Stimulated activated CD8-positive, alpha-beta memory T cell treated with anti-CD3 and anti-CD28 coated beads, Interleukin-4, amount 100 ng/mL, for 4 hours (primary cell): ENCODE data around the gene ZYX.
"Not testable (repeated sequence)": the region's sequence is repeated elsewhere in the genome, so short reads cannot be mapped to it uniquely, and the experiment has no call there.

ENCODE experiments used
- DNase-seq, 2 donors: peaks; one replicate each; pipeline ENCODE4 v3.0.0-alpha.2; 2020; ENCODE audit warnings: low read depth in 2 of 2, low spot score in 1 of 2

ZYX gene

DNA sequence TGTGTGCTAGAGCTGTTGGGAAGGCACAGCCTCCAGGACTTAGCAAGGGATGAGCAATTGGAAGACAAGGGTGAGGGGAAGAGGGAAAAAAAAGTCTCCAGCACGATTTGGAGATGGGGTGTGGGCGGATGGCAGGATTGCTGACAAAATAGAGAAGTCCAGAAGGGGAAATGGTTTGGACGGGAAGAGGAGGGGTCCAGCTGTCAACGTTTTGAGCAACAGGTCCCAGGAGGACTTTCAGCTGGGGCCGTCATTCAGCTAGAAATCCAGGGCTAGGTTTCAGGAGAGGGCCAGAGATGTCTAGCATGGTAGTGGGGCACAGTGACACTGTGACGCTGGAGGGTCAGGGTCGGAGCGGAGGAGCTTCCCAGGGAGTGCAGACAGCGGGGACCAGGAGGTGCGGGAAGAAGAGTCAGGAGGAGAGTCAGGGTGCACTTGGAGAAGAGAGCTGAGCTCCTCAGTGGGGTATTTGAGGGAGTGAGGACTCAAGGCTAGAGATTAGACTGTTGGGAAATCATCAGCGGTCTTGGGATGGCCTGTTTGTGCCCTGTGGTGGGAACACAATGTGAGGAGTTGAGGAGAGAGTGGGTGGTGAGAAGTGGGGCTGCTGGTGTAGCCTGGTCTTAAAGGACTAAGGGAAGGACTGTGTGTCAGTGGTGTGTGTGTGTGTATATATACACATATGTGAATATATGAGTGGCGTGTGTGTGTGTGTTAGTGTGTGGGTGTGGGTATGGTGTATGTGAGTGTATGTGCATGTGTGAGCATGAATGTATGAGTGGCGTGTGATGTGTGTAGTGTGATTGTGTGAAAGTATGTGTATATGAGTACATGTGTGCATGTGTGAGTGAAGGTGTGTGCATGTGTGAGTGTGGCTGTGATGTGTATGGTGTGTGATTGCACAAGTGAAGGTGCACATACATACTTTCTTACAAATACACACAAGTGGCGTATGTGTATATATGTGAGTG lies 3.8 kb downstream of the ZYX start:
- DNase-seq: no peak

DNA sequence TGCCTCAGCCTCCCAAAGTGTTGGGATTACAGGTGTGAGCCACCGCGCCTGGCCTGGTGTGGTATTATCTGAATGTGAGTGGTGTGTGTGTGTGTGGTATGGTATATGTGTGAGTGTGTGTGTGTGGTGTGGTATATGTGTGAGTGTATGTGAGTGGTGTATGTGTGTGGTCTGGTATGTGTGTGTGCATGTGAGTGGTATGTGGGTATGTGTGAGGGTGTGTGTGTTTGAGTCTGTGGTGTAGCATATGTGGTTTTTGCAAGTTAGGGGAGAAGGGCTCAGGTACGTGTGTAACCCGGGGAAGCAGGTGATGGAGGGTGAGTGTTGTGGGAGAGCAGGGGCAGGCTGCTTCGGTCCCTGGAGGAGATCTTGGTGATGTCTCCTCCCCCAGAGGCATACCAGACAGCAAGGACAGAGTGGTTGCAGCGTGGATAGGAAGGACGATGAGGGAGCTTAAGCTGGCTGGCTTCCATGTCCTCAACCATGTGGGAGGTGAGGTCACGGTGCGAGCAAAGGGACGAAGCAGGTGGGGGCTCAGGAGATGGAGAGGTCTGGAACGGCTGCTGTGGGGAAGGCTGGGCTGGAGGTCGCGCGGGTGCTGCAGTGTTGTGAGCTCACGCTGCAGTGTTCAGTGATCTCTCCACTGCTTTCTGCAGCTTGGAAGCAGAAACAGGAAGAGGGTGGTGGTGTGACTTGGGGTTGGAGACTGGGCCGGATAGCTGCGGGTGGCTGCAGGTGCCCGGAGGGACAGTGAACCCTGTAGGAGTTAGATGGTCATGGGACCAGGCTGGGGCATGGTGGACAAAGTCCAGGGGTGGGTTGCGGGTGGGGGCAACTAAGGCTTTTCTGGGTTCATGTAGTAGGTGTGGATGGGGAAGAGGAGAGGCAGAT lies 5.0 kb downstream of the ZYX start:
- DNase-seq: no peak

DNA sequence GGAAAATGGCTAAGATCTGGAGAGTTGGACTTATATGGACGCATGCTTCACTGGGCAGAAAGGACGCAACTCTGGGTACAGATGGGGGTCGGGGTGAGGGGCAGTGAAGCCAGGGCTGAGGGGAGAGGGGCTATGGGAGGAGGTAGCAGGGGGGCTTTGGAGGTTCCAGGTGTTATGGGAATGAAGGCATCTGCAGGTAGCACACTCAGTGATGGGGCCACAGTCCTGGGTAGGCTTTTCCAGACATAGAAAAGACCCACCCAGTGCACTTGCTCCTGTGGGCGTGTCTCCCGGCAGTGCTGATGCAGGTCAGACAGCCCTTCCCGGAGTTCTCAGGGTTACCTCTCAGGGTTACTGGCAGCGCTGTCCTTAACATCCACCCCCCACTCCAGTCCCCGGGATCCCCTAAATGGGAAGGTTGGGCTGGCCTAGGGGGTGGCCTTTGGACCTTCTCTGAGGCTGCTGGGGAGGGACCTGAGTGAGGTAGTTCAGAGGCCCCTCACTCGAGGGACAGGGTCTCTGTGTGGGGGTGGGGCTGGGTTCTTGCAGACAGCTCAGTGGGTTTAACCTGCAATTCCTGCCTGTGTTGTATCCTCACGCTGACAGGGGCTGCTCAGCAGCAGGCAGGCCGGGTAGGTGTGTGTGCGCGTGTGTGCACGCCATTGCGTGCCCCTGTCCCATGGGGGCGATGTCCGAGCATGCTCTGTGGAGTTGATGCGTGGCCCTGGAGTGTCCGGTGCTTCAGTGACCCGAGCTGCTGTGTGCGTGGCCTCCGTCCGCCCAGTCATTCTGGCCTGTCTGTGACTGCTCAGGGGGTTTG lies 6.2 kb downstream of the ZYX start:
- no peak for DNase-seq

DNA sequence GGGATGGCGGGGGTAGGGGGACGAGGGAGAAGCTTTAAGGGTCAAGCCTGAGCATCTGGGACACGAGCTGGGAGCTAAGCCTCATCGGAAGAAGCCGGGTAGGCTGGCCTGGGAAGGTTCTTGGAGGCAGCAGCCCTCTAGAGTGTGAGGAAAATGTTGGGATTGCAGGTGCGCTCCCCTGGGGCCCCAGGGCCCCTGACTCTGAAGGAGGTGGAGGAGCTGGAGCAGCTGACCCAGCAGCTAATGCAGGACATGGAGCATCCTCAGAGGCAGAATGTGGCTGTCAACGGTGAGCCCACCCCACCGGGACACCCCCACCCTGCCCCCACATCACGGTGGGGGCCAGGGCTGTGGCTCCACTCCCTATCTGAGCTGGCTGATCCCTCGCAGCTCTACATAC lies 6.9 kb downstream of the ZYX start:
- DNase-seq: no peak

DNA sequence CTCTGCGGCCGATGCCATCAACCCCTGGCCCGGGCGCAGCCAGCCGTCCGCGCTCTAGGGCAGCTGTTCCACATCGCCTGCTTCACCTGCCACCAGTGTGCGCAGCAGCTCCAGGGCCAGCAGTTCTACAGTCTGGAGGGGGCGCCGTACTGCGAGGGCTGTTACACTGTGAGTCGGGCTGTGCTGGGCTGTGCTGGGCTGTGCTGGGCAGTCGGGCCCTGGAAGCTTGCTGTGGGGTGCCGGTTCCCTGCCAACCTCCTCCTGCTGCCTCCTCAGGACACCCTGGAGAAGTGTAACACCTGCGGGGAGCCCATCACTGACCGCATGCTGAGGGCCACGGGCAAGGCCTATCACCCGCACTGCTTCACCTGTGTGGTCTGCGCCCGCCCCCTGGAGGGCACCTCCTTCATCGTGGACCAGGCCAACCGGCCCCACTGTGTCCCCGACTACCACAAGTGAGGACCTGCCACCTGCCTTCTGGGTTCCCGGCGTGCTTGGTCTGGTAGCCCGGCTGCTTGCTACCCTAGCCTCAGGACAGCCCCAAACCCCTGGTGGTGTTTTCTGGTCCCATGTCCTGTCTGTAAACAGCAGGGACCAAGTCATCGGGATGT lies 7.5 kb downstream of the ZYX start:
- DNase-seq: no peak

DNA sequence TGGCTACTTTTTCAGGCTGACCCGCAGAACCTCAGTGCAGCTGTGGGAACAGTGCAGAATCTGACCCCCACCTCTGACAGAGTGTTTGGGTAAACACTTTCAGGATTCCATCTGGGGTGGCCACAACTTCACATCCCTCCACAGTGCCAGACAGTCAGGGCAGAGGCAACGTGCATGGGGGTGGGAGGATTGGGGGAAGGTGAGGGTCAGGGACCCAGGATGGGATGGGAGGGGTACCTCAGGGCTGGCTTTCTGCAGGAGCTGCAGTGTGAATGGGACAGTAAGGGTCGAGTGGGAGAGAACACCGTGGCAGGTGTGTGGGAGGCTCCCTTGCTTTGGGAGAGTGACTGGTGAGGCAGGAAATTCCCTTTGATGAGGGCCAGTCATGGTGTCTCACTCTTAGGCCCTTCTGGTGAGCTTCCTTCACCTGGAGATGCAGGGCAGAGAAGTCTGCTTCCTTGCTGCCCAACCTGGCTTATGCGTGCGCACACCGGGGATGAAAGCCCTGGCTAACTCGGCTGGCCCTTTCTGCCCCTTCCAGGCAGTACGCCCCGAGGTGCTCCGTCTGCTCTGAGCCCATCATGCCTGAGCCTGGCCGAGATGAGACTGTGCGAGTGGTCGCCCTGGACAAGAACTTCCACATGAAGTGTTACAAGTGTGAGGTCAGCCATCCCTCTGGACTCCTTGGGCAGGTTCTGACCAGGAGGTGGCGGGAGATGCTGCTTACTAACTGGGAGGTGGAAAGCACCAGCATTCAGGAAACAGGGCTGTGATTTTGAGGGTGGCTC lies 8.4 kb downstream of the ZYX start:
- no peak for DNase-seq

DNA sequence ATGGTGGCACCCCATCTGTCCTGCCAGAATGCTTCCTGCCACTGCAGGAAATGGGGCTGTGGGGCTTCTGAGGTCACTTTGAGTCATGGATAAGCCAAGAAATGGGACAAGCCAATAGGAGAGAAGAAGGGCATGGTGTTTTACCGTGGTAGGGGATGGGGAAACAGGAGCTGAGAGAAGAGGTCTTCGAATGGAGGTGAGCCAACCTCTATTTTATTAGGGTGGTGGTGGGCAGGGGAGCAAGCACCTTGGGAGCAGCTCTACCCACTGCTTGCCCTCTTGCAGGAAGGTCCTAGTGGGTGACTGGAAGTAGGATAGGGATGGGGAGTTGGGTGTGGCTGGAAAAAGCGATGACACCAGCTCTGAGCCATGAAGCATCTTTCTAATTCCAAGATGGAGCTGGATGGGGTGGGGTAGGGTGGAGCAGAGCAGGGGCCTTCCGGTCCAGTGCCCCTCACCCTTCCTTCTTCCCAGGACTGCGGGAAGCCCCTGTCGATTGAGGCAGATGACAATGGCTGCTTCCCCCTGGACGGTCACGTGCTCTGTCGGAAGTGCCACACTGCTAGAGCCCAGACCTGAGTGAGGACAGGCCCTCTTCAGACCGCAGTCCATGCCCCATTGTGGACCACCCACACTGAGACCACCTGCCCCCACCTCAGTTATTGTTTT lies 9.1 kb downstream of the ZYX start:
- DNase-seq: no peak

DNA sequence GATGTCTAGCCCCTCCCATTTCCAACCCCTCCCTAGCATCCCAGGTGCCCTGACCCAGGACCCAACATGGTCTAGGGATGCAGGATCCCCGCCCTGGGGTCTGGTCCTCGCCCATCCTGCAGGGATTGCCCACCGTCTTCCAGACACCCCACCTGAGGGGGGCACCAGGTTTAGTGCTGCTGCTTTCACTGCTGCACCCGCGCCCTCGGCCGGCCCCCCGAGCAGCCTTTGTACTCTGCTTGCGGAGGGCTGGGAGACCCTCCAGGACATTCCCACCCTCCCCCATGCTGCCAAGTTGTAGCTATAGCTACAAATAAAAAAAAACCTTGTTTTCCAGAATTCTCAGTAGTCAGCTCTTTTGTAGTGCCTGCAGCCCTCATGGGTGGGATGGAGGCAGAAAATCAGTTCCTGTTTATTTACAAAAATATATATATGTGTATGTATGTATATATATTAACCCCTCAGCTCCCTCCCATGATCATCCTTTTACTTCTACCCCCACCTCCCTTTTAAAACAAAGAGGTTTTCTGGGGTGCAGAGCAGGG lies 9.7 kb downstream of the ZYX start:
- DNase-seq: no peak

DNA sequence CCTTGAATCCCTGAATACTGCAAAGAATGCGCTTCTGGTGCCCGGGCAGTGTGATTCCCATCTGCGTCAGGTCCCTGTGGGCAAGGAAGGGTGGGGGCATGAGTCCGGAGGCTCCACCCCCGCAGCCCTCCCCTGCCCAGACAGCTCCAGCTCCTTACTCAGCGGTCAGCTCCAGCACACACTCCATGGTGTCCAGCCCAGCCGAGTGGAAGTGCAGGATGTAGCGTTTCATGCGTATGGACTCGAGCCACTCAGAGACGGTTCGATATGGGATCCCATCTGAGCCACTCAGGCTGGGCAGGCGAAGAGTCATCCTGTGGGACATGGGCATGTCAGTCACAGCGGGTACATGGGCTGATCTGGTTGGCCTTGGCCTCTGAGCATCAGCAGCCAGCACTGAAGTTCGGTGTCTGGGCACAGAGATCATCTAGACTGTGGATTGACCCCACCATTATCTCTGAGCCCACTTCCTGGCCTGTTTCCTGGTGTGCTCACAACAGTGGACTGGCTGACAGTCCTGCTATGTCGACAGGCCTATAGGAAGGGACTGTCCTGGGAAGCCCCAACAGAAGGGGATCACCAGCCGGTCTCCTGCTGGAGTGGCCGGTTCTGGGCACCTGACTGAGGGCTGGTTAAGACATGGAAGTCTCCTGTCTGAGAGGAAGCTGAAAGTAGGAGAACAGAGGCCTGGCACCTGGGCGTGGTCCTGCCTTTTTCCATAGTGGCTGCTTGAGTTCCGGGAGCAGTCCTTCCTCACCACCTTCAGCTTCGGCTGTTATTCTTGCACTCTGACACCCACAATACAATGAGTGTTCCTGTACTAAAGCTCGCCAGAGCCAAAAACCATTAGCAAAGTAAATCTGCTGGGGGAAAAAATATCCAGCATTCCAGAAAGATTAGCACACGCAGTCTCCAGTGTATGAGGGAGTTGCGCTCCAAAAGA lies 10.6 kb downstream of the ZYX start:
- no peak for DNase-seq

DNA sequence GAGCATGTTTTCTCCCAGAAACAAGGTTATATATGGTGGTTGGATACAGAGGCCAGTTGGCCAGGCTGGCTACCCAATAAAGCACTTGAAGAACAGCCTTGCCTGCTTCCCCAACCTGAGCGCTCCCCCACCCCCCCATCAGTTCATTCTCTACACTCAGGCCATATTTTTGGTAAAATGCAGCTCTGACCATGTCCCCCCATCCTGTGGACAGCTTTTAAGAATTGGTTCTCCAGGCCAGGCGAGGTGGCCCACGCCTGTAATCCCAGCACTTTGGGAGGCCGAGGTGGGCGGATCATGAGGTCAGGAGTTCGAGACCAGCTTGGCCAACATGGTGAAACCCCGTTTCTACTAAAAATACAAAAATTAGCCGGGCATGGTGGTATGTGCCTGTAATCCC lies 11.3 kb downstream of the ZYX start:
- DNase-seq: not testable (repeated sequence)

DNA sequence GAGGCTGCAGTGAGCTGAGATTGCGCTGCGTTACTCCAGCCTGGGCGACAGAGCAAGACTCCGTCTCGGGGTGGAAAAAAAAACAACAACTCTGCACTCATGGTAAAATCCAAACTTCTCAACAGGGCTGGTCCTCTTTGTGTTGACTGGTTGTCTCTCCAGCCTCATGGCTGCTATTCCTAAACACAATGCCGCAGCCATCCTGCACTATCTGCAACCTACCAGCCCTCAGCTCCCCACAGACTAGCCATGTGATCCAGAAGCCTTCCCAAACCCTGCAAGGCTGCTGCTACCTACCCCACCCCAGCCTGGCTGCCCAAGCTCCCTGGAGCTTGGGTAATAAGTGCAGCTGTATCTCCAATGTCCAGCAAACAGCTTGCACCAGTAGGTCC lies 11.7 kb downstream of the ZYX start:
- DNase-seq: no peak

DNA sequence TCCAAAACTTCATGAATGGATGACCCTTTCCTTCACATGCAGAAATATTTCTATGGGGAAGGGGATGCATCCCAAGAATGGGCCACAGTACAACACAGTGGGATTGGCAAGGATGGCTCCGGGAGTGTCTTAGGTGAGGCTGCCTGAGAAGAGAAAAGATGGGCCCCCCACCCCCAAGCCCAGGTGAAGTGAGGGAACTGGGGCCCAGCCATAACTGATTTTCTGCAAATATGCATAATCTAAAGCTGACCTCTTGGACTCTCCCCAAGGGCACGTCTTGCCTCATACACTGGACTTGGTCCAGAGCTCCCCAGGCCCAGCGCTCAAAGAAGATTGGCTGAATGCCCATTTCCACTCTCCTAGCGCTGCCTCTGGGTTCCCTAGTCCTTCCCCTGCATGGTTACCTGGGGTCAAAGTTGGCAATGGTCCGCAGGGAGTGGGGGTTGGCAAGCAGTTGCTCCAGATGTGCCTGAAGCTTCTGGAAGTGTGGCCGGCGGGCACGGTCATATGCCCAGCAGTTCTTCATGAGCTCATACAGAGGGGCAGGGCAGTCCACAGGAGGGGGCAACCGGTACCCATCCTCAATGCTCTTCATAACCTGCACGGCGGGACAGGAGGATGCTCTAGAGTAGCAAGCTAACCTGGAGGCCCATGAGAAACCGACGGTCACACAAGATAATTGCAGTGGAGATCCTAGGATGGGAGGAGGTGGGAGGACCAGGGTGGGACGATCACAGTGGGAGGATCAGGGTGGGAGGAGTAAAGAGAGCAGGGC lies 12.3 kb downstream of the ZYX start:
- no peak for DNase-seq

DNA sequence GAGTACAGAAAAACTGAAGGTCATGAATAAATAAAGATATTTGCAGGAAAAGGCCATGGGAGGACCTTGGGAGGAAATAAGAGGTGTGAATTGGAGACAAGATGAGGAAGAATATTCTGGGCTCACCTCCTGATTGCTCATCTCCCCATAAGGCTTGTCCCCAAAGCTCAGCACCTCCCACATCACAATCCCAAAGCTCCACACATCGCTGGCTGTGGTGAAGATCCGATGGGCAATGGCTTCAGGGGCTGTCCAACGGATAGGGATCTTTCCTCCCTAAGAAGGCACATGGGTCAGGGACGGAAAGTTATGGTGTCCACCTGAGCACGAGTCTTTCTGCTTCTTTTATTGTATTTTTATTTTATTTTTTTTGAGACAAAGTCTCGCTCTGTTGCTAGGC lies 12.9 kb downstream of the ZYX start:
- DNase-seq: no peak

DNA sequence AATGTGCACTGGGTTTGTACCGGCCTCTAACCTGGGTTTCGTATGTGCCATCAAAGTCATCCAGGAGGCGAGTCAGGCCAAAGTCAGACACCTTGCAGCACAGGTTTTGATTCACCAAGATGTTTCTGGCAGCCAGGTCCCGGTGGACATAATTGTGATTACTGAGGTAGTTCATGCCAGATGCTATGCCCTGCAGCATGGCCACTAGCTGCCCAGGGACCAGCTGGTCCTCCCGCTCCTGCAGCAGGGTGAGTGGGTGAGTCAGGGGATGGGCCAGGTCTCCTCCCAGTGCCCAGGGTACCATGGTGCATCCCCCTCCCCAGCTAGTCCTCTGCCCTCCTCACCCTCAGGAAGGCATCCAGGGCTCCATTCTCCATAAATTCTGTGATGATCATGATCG lies 13.6 kb downstream of the ZYX start:
- no peak for DNase-seq

DNA sequence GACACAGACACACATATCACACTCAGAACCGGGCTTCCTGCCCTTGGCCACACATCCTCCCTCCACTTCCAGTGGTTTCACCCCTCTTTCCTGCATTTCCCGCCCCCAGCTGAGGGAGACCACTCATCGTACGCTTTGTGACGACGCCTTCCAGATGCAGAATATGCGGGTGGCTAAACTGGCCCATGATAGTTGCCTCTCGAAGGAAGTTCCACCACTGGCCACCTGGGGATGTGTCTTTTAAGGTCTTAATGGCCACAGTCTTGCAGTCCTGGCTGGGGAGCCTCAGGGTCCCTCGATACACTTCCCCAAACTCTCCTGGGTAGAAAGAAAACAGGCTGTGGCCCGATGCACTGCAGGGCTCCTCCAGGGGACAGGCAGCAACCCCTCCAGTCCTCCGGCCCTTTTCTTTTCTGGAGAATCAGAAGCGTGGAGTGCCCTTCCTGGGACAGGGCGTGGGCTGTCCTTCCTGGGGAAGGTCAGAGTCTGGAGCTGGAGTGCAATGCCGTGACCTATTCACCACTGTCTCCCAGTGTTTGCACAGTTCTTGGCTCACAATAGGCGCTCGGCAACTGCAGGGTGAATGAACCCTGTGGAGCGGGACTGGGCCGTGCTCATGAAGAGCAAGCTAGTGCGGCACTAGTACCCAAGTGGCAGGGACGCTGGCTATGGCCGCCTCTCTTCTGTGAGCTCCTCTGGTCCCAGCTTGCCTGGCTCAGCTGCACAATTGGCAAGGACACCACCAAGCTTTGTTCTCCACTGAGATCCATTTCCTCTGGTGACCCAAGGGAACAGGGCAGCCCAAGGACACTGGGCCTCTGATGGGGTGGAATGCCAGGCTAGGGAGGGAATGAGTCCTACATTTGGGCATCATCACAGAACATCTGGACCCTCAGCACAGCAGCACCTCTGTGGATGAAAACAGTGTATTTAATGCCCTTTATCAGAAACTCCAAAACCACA lies 14.3 kb downstream of the ZYX start:
- DNase-seq: no peak

DNA sequence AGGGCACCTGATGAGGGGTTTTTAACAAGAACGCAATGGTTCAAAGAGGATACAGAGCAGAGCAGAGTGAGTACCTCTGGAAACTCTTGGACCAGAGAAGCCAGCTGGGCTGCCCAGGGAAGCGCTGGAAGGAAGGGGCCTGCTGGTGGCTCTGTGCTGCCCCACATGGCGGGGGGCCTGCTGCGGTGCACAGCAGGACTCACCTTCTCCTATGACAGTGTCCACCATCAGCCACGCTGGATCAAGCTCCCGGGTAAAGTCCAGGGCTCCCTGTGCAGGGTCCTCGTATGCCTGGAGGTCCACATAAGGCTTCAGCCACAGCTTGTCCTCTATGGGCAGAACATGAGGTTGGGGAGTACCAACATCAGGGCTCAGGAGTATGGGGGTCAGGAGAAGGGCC lies 15.0 kb downstream of the ZYX start:
- DNase-seq: no peak
